Fibroblast of lung (primary cell): ENCODE results near the gene RPS8.
A peak's percentile ranks its signal among the peaks of the same experiment; 100 is the strongest.

ENCODE experiments used
- CTCF ChIP-seq, 2 donors: IDR thresholded peaks in 1 of 2; conservative IDR thresholded peaks in 1 of 2; 1 replicate in 1 of 2; 2 replicates in 1 of 2; pipeline ENCODE4 v1.5.1; 2011 to 2012; ENCODE audit warnings: low read length in 2 of 2, control low read depth in 1 of 2, inconsistent platforms in 1 of 2, low read depth in 1 of 2, mild to moderate bottlenecking in 1 of 2
- EZH2 ChIP-seq: IDR thresholded peaks from 2 replicates; pipeline ENCODE4 v1.5.1; 2012; ENCODE audit warnings: low read length, control low read depth, mild to moderate bottlenecking; ENCODE audit errors: missing control alignments

- peak; percentile 96 to 99 for TF ChIP-seq CTCF (conservative IDR thresholded peaks at IDR 0.05 in 1 of 2, IDR thresholded peaks at IDR 0.05 in 1 of 2; ENCODE audit: low read depth in 1 of 2, low read length in 2 of 2)
- no peak for TF ChIP-seq EZH2
These were observed 10.9 kb downstream of the RPS8 start for GRCh38 chr1:44786138-44786840.
